ENCODE results near the gene PRR35. TPM values are rescaled to one million over a fixed set of nuclear protein-coding genes. Genes with fewer than 3 reads are reported as not detected.

The PRR35 gene
- total and polyA plus RNA-seq, 2 of the 4 experiments (the other 2 are of a cell fraction): not detected

- no peak overlapping the region for H3K4me3 ChIP-seq (ENCODE audit: insufficient read depth, low read depth, low read length)
- no peak overlapping the region for H3K23ac ChIP-seq (ENCODE audit: low read depth, low read length)
- H2BK120ac ChIP-seq (ENCODE audit: low read depth, low read length): no peak overlapping the region
- peaks cover 39% of the 10 kb centered on the region for H3K36me3 ChIP-seq (ENCODE audit: control insufficient read depth, insufficient read depth, low read length)
- CTCF ChIA-PET: no interaction called here
- no peaks in the 10 kb centered on the region; the same call in 1 of the 2 replicates for H4K20me1 ChIP-seq (ENCODE audit: insufficient read depth, low read length)
- no peak overlapping the region for H2BK20ac ChIP-seq (ENCODE audit: low read depth, low read length)
- TF ChIP-seq CEBPB (IDR thresholded peaks at IDR 0.05; ENCODE audit: low read depth, low read length): no peak
- no peak overlapping the region for H4K8ac ChIP-seq (ENCODE audit: low read depth in 2 of 2, low read length in 2 of 2)
- H2AFZ ChIP-seq (replicated peaks; ENCODE audit: low read length, poor library complexity): no peak overlapping the region
- no peaks in the 10 kb centered on the region for H3K9me3 ChIP-seq (ENCODE audit: control insufficient read depth, insufficient read depth, low read length)
- in situ Hi-C loops (cut with MboI; ENCODE audit: low sequenced_read_pairs): no loop called here
- no peak overlapping the region for H4K91ac ChIP-seq (ENCODE audit: insufficient read depth, low read depth, low read length)
- 0 out of 4 replicates have a peak, but pooled peaks cover 0 to 4% of the 10 kb centered on the region in 2 experiments for H3K79me1 ChIP-seq (ENCODE audit: low read depth in 1 of 2, low read length in 2 of 2)
- BruUV-seq (replicated peaks): no TSS peak
- H3K4ac ChIP-seq (ENCODE audit: low read depth, low read length): no peak overlapping the region
- H3K4me2 ChIP-seq (ENCODE audit: low read depth, low read length): no peak overlapping the region
- intact Hi-C loops (cut with micrococcal nuclease): no loop called here
- H2AK9ac ChIP-seq (replicated peaks; ENCODE audit: low read depth, low read length, poor library complexity): no peak overlapping the region
- H2BK5ac ChIP-seq (ENCODE audit: low read depth, low read length, poor library complexity, severe bottlenecking): no peak overlapping the region
- H4K5ac ChIP-seq (ENCODE audit: low read depth, low read length): no peak overlapping the region
- no peak overlapping the region for H3K9ac ChIP-seq (ENCODE audit: low read depth, low read length)
- 96% methylated on average over 36 of the region's 45 CpGs; no CpG with 5 or more reads in 1 of the 2 experiments for WGBS, 2 experiments (ENCODE audit: extremely low coverage in 2 of 2, insufficient read length in 1 of 2)
- H3K27me3 ChIP-seq (ENCODE audit: control insufficient read depth, insufficient read depth, low read length): no peaks in the 10 kb centered on the region
- dilution Hi-C loops (cut with HindIII; ENCODE audit: low sequenced_read_pairs, unreplicated experiment): no loop called here
- DNase-seq (no peak), ATAC-seq (ENCODE audit: low read depth) (no peak)
- H2AK5ac ChIP-seq (ENCODE audit: low read depth, low read length): no peak overlapping the region
- no peak overlapping the region for H3K14ac ChIP-seq (replicated peaks; ENCODE audit: low read depth, low read length)
- no peak overlapping the region for H2BK15ac ChIP-seq (ENCODE audit: low read depth, low read length)
- no peak overlapping the region for H3K56ac ChIP-seq (ENCODE audit: extremely low read depth, insufficient read depth, low read length)
- H3K4me1 ChIP-seq (ENCODE audit: control insufficient read depth, insufficient read depth, low read length): no peaks in the 10 kb centered on the region
- no peak overlapping the region for H3K18ac ChIP-seq (ENCODE audit: low read depth, low read length)
- no peak overlapping the region for H3K27ac ChIP-seq (ENCODE audit: insufficient read depth, low read length)
- H3K9me1 ChIP-seq (ENCODE audit: insufficient read depth, low read length): 0 out of 2 replicates have a peak, but pooled peaks cover 2% of the 10 kb centered on the region
- POLR2A ChIA-PET (ENCODE audit: unreplicated experiment): no interaction called here
Observed at GRCh38 chr16:515175-515938, 44.8 kb upstream of the PRR35 start.
